ENCODE measurements around the gene PLXNB1. TPM values are rescaled to one million over a fixed set of nuclear protein-coding genes. Genes with fewer than 3 reads are reported as not detected.

The PLXNB1 gene
- total and polyA plus RNA-seq, 2 of the 13 experiments (the other 11 are each of a cell fraction or from before 2014, with no cell fraction given): 86.0 to 143 TPM

- TF ChIP-seq SP5 (CRISPR knock-in tag; IDR thresholded peaks at IDR 0.05; ENCODE audit: borderline replicate concordance, low read depth) (peak; percentile 48; the same call in 1 of the 2 replicates), AHDC1 (CRISPR knock-in tag; IDR thresholded peaks at IDR 0.05; ENCODE audit: borderline replicate concordance) (peak; percentile 9; the same call in 1 of the 2 replicates), MXI1 (IDR thresholded peaks at IDR 0.05; ENCODE audit: borderline replicate concordance, low read depth, low read length) (peak; percentile 63; the same call in 1 of the 3 replicates), TMF1 (CRISPR knock-in tag; IDR thresholded peaks at IDR 0.05; ENCODE audit: low read depth) (peak; percentile 71; the same call in 1 of the 2 replicates), ZKSCAN5 (CRISPR knock-in tag; IDR thresholded peaks at IDR 0.05) (no peak), ZNF432 (CRISPR knock-in tag; IDR thresholded peaks at IDR 0.05; ENCODE audit: borderline replicate concordance) (no peak), ZNF75D (CRISPR knock-in tag; IDR thresholded peaks at IDR 0.05; ENCODE audit: borderline replicate concordance) (no peak), CHCHD3 (CRISPR knock-in tag; IDR thresholded peaks at IDR 0.05) (no peak), RAD51 (IDR thresholded peaks at IDR 0.05; ENCODE audit: borderline replicate concordance) (no peak), ZBTB20 (CRISPR knock-in tag; IDR thresholded peaks at IDR 0.05; ENCODE audit: borderline replicate concordance, low read depth) (peak; percentile 66; the same call in 1 of the 2 replicates), ZNF503 (CRISPR knock-in tag; IDR thresholded peaks at IDR 0.05) (no peak), IRX3 (CRISPR knock-in tag; IDR thresholded peaks at IDR 0.05; ENCODE audit: borderline replicate concordance, low read depth) (peak; percentile 36; the same call in 1 of the 2 replicates), ZMYM3 (CRISPR knock-in tag; IDR thresholded peaks at IDR 0.05) (peak; percentile 49; the same call in 1 of the 2 replicates), SPEN (CRISPR knock-in tag; IDR thresholded peaks at IDR 0.05; ENCODE audit: low read depth) (peak; percentile 45; the same call in 1 of the 2 replicates), HMG20A (CRISPR knock-in tag; IDR thresholded peaks at IDR 0.05; ENCODE audit: borderline replicate concordance) (no peak), PHB2 (IDR thresholded peaks at IDR 0.05; ENCODE audit: partially characterized antibody) (no peak)
- TF ChIP-seq, protein P1, sequence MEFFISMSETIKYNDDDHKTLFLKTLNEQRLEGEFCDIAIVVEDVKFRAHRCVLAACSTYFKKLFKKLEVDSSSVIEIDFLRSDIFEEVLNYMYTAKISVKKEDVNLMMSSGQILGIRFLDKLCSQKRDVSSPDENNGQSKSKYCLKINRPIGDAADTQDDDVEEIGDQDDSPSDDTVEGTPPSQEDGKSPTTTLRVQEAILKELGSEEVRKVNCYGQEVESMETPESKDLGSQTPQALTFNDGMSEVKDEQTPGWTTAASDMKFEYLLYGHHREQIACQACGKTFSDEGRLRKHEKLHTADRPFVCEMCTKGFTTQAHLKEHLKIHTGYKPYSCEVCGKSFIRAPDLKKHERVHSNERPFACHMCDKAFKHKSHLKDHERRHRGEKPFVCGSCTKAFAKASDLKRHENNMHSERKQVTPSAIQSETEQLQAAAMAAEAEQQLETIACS (CRISPR knock-in tag; IDR thresholded peaks at IDR 0.05): no peak
- TF ChIP-seq, protein P2, sequence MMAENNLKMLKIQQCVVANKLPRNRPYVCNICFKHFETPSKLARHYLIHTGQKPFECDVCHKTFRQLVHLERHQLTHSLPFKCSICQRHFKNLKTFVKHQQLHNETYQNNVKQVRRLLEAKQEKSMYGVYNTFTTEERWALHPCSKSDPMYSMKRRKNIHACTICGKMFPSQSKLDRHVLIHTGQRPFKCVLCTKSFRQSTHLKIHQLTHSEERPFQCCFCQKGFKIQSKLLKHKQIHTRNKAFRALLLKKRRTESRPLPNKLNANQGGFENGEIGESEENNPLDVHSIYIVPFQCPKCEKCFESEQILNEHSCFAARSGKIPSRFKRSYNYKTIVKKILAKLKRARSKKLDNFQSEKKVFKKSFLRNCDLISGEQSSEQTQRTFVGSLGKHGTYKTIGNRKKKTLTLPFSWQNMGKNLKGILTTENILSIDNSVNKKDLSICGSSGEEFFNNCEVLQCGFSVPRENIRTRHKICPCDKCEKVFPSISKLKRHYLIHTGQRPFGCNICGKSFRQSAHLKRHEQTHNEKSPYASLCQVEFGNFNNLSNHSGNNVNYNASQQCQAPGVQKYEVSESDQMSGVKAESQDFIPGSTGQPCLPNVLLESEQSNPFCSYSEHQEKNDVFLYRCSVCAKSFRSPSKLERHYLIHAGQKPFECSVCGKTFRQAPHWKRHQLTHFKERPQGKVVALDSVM (CRISPR knock-in tag; IDR thresholded peaks at IDR 0.05): peak; percentile 14; the same call in 1 of the 2 replicates
Measured at GRCh38 chr3:48428572-48429316, 1.1 kb downstream of the PLXNB1 start (continued).

Data from HepG2 (cell line).